ENCODE data around the gene KLHDC3. TPM values are rescaled to one million over a fixed set of nuclear protein-coding genes. Genes with fewer than 3 reads are reported as not detected.

The KLHDC3 gene
- total and polyA plus RNA-seq, 2 of the 13 experiments (the other 11 are each of a cell fraction or from before 2014, with no cell fraction given): 78.3 to 91.5 TPM

DNA sequence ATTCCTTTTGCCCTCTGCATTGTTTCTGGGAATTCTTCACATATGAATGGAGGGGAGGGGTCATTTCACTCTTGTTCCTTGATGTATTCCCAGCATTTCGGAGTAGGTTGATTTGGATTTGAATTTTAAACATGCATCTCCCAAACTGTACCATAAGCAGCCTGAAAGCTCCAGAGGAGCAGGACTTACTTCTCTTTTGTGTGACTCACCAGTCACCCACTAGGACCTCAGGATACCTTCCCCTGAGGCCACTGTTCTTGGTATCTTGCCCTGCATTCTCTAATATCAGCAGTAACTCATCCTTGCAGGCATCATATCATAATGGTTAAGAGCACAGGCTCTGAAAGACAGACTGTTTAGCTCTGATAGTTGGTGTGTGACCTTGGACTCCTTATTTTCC lies 44.5 kb downstream of the KLHDC3 start:
- Histone ChIP-seq H3K27ac (ENCODE audit: extremely low read length, insufficient read depth, low read length) (peak overlapping the region; percentile 74), H3K4me2 (ENCODE audit: low read depth, low read length) (peak overlapping the region; percentile 91), H3K79me2 (ENCODE audit: insufficient read depth, low read length) (peaks cover 35% of the 10 kb centered on the region), H3K27me3 (ENCODE audit: control insufficient read depth in 1 of 2, insufficient read depth in 2 of 2, low read length in 2 of 2) (no peaks in the 10 kb centered on the region; a peak in 1 of 5 replicates), H4K20me1 (ENCODE audit: insufficient read depth, low read length) (no peaks in the 10 kb centered on the region), H3K36me3 (replicated peaks in 1 of 2; ENCODE audit: control insufficient read depth in 1 of 2, insufficient read depth in 2 of 2, low read length in 2 of 2) (peaks cover 2 to 29% of the 10 kb centered on the region in 2 experiments; a peak in 4 of 5 replicates), H3K9me3 (ENCODE audit: low read length) (no peaks in the 10 kb centered on the region), H2AFZ (ENCODE audit: low read length) (no peak overlapping the region), H3K4me1 (ENCODE audit: insufficient read depth, low read length) (peaks cover 42% of the 10 kb centered on the region), H3K4me3 (replicated peaks in 1 of 3; ENCODE audit: insufficient read depth in 1 of 3, low read depth in 2 of 3, low read length in 3 of 3) (peak overlapping the region; percentile 74 to 99 (median 93)), H3K9ac (ENCODE audit: insufficient read depth, low read depth, low read length) (peak overlapping the region; percentile 88)
- FAIRE-seq: no peak
- ATAC-seq: no peak
- ChIA-PET CTCF (ENCODE audit: low intra/inter-chr PET ratio, low total read pairs) (no interaction called here), POLR2A (interaction anchor here (1.0 to 3.3 kb wide), 8 partner anchors 18 to 168 kb away, joined by 3 to 103 read pairs (median 36); partner anchors contain the start of genes KLHDC3, MEA1, PEX6 and PPP2R5D)
- in situ Hi-C loops (cut with HindIII; ENCODE audit: extremely low pct_ligation_motif_present, low pct_unique_long_range_greater_than_20kb) (no loop called here), intact Hi-C loops (cut with micrococcal nuclease; ENCODE audit: unreplicated experiment) (loop anchor here (2.0 kb wide), 1 partner anchor 18 kb away; the partner anchor contains the start of gene PTK7)
- no peak for DNase-seq (ENCODE audit: low spot score)
- BruUV-seq (replicated peaks): no TSS peak
- TF ChIP-seq, protein P1, sequence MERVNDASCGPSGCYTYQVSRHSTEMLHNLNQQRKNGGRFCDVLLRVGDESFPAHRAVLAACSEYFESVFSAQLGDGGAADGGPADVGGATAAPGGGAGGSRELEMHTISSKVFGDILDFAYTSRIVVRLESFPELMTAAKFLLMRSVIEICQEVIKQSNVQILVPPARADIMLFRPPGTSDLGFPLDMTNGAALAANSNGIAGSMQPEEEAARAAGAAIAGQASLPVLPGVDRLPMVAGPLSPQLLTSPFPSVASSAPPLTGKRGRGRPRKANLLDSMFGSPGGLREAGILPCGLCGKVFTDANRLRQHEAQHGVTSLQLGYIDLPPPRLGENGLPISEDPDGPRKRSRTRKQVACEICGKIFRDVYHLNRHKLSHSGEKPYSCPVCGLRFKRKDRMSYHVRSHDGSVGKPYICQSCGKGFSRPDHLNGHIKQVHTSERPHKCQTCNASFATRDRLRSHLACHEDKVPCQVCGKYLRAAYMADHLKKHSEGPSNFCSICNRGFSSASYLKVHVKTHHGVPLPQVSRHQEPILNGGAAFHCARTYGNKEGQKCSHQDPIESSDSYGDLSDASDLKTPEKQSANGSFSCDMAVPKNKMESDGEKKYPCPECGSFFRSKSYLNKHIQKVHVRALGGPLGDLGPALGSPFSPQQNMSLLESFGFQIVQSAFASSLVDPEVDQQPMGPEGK (CRISPR knock-in tag; IDR thresholded peaks at IDR 0.05): 0 out of 2 replicates have a peak, but pooled peaks have one; percentile 3
- TF ChIP-seq KDM4B (CRISPR knock-in tag; IDR thresholded peaks at IDR 0.05): no peak
- 61% methylated on average over 1 of the region's 1 CpG for WGBS (ENCODE audit: low lambda C conversion rate)

DNA sequence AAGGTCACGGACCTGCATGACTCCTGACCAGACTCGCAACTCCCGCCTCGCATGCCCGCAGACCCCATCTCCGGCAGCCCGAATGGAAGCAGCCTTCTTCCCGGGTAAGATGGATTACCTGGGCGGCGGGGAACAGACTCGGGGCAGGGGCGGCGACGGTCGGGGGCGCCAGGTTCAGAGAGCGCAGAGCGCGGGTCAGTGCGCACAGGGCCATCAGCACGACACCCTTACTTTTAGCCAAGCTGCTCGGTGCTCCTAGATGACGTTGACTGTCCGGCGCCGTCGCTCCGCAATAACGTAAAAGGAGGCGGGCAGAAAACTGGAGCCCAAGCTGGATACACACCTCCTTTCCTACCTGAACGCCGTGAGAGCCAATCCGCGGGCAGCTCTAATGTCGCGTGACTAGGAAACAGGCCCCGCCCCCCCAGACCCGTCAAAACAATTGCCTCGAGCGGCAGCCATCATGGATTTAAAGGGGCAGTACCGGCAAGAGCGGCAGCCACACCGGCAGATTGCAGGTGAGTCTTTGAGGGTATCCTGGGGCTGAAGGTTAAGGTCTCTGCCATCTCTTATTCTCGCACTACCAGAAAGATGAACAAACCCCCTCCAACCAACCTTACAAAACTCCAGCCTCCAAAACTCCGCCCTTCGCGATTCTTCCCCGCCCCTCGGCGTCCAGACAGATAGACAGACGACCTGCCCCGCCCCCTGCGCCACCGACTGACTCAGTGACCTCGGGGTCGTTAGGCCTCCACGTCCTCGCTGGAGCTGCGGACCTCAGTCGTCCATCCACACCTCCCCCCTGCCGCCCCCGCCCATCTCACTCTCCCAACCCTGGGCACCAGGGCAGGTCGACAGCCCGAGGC lies 45.4 kb downstream of the KLHDC3 start, which contains the start of the genes KLC4 and MRPL2:
Gene KLC4, plus strand, starts transcription at position 464 of the 866 bp plus-strand sequence. CDS start 1,705 bp downstream, outside the sequence.
Gene MRPL2, minus strand, starts transcription at position 267 of the 866 bp plus-strand sequence. Its CDS starts 53 bp downstream, at position 214.
- under 1% methylated on average over 41 of the region's 64 CpGs for WGBS (ENCODE audit: low lambda C conversion rate)
- Histone ChIP-seq H3K4me1 (ENCODE audit: insufficient read depth, low read length) (peaks cover 37% of the 10 kb centered on the region), H3K4me2 (ENCODE audit: low read depth, low read length) (peak within 1 kb of the TSS; percentile 91), H3K9me3 (ENCODE audit: low read length) (no peaks in the 10 kb centered on the region), H3K27ac (ENCODE audit: extremely low read length, insufficient read depth, low read length) (peak within 1 kb of the TSS; percentile 91), H2AFZ (ENCODE audit: low read length) (peak within 1 kb of the TSS; percentile 92), H3K79me2 (ENCODE audit: insufficient read depth, low read length) (peaks cover 35% of the 10 kb centered on the region), H3K9ac (ENCODE audit: insufficient read depth, low read depth, low read length) (peak within 1 kb of the TSS; percentile 88), H4K20me1 (ENCODE audit: insufficient read depth, low read length) (no peaks in the 10 kb centered on the region), H3K27me3 (ENCODE audit: control insufficient read depth in 1 of 2, insufficient read depth in 2 of 2, low read length in 2 of 2) (no peaks in the 10 kb centered on the region; a peak in 1 of 5 replicates), H3K36me3 (replicated peaks in 1 of 2; ENCODE audit: control insufficient read depth in 1 of 2, insufficient read depth in 2 of 2, low read length in 2 of 2) (peaks cover 2 to 36% of the 10 kb centered on the region in 2 experiments; a peak in 4 of 5 replicates), H3K4me3 (replicated peaks in 1 of 3; ENCODE audit: insufficient read depth in 1 of 3, low read depth in 2 of 3, low read length in 3 of 3) (peak within 1 kb of the TSS; percentile 74 to 99 (median 93))
- in situ Hi-C loops (cut with HindIII; ENCODE audit: extremely low pct_ligation_motif_present, low pct_unique_long_range_greater_than_20kb): no loop called here
- POLR2A ChIA-PET: interaction anchor here (0.6 to 3.3 kb wide), 54 partner anchors 10 to 317 kb away, joined by 3 to 103 read pairs (median 6); partner anchors contain the start of genes CNPY3, CUL9, DNPH1 and GNMT
- CTCF ChIA-PET (ENCODE audit: low intra/inter-chr PET ratio, low total read pairs): no interaction called here
- BruUV-seq (replicated peaks): no TSS peak
- FAIRE-seq (peak; percentile 100), DNase-seq (ENCODE audit: low spot score) (peak; percentile 99), ATAC-seq (peak; percentile 82)
- intact Hi-C loops (cut with micrococcal nuclease; ENCODE audit: unreplicated experiment): loop anchor here (1.0 to 2.0 kb wide), 3 partner anchors 17 to 158 kb away; partner anchors contain the start of genes KLHDC3 and PTK7
- TF ChIP-seq ZNF30 (CRISPR knock-in tag; IDR thresholded peaks at IDR 0.05) (no peak), XBP1 (CRISPR knock-in tag; IDR thresholded peaks at IDR 0.05) (0 out of 2 replicates have a peak, but pooled peaks have one; percentile 28), FOXC1 (CRISPR knock-in tag; IDR thresholded peaks at IDR 0.05; ENCODE audit: borderline replicate concordance) (0 out of 2 replicates have a peak, but pooled peaks have one; percentile 32), MTA1 (CRISPR knock-in tag; IDR thresholded peaks at IDR 0.05; ENCODE audit: borderline replicate concordance) (no peak), CC2D1A (CRISPR knock-in tag; IDR thresholded peaks at IDR 0.05) (no peak), ZNF556 (CRISPR knock-in tag; IDR thresholded peaks at IDR 0.05; ENCODE audit: borderline replicate concordance) (no peak; the same call in 1 of the 2 replicates)
- TF ChIP-seq, protein P2, sequence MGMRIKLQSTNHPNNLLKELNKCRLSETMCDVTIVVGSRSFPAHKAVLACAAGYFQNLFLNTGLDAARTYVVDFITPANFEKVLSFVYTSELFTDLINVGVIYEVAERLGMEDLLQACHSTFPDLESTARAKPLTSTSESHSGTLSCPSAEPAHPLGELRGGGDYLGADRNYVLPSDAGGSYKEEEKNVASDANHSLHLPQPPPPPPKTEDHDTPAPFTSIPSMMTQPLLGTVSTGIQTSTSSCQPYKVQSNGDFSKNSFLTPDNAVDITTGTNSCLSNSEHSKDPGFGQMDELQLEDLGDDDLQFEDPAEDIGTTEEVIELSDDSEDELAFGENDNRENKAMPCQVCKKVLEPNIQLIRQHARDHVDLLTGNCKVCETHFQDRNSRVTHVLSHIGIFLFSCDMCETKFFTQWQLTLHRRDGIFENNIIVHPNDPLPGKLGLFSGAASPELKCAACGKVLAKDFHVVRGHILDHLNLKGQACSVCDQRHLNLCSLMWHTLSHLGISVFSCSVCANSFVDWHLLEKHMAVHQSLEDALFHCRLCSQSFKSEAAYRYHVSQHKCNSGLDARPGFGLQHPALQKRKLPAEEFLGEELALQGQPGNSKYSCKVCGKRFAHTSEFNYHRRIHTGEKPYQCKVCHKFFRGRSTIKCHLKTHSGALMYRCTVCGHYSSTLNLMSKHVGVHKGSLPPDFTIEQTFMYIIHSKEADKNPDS (CRISPR knock-in tag; IDR thresholded peaks at IDR 0.05): no peak
- TF ChIP-seq, protein P3, sequence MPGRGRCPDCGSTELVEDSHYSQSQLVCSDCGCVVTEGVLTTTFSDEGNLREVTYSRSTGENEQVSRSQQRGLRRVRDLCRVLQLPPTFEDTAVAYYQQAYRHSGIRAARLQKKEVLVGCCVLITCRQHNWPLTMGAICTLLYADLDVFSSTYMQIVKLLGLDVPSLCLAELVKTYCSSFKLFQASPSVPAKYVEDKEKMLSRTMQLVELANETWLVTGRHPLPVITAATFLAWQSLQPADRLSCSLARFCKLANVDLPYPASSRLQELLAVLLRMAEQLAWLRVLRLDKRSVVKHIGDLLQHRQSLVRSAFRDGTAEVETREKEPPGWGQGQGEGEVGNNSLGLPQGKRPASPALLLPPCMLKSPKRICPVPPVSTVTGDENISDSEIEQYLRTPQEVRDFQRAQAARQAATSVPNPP (CRISPR knock-in tag; IDR thresholded peaks at IDR 0.05): no peak
